CD4-positive, alpha-beta T cell treated with Interleukin-12 subunit alpha and Interleukin-12 subunit beta, for 1 hour (primary cell): ENCODE measurements around the gene RPL18.
"Not testable (repeated sequence)": the region's sequence is repeated elsewhere in the genome, so short reads cannot be mapped to it uniquely, and the experiment has no call there.

ENCODE experiments used
- DNase-seq: peaks from one replicate; pipeline ENCODE4 v3.0.0-alpha.2; 2020

Gene RPL18

DNA sequence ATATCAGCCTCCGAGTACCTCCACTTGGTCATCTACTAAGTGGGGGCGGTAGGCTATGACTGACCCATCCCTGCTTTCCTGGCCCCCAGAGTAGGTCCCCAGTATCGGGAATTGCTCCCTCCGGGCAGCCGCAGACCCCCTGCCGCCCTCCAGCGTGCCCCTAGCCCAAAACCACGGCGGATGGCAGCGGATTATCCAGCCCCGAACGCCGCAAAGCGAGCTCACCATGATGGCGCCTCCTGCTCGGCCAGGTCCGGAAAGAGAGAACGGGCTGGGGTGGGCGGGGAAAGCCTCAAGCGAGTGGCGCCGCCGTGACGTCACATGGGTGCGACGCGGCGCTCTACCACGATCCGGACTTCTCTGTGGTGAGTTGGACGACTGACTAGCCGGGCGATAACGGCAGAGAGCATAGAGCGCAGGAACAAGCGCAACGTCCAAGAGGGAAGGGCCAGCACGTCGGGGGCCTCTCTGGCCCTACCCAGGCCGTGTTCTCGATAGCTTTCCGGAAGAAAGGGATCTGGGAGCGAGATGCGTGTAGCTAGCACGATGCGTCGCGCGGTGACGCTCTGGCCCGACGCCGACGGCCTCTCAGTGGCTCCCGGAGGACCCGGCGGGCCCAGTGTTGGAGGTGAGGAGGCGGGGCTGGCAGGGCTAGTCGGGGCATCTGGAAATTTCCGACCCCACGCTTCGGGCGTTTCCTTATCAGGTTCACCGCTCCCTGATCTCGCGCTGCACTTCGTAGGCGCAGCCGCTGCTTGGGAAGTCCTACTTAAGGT, at the start of gene RPL18, which contains the start of gene SPHK2:
RPL18 (minus strand) TSS at position 263 of the 776 bp plus-strand sequence; CDS start at position 228, 35 bp downstream.
SPHK2 (plus strand) TSS at position 591 of the 776 bp plus-strand sequence. CDS start 1,009 bp downstream, outside the sequence.
- peak; percentile 97 for DNase-seq

GRCh38 chr19:48668761-48669160, 49.8 kb upstream of the RPL18 start:
- no peak for DNase-seq

GRCh38 chr19:48668332-48668731, 49.4 kb upstream of the RPL18 start:
- no peak for DNase-seq

- no peak for DNase-seq
These were observed 46.8 kb upstream of the RPL18 start for GRCh38 chr19:48665786-48666185.

- no peak for DNase-seq
These were observed 45.5 kb upstream of the RPL18 start for GRCh38 chr19:48664476-48664875.

GRCh38 chr19:48663667-48664066, 44.7 kb upstream of the RPL18 start:
- no peak for DNase-seq

- DNase-seq, result no peak
These were observed 42.7 kb upstream of the RPL18 start for GRCh38 chr19:48661711-48662090.

- peak; percentile 90 for DNase-seq
These were observed 42.1 kb upstream of the RPL18 start for GRCh38 chr19:48660852-48661710.

GRCh38 chr19:48659768-48660167, 40.8 kb upstream of the RPL18 start:
- no peak for DNase-seq

GRCh38 chr19:48658483-48658882, 39.5 kb upstream of the RPL18 start:
- no peak for DNase-seq

DNA sequence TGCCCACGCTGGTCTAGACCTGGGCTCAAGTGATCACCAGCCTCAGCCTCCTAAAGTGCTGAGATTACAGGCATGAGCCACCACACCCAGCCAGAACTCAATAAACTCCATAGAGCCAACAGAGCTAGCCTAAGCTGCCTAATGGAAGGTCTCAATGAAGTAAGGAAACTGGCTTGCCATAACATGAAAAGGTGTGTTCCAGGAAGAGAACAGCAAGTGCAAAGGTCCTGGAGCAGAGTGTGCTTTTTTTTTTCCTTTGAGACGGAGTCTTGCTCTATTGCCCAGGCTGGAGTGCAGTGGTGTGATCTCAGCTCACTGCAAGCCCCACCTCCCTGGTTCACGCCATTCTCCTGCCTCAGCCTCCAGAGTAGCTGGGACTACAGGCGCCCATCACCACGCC, 38.9 kb upstream of the RPL18 start:
- DNase-seq, result not testable (repeated sequence)

GRCh38 chr19:48656840-48657474, 38.0 kb upstream of the RPL18 start:
- DNase-seq, result no peak

DNA sequence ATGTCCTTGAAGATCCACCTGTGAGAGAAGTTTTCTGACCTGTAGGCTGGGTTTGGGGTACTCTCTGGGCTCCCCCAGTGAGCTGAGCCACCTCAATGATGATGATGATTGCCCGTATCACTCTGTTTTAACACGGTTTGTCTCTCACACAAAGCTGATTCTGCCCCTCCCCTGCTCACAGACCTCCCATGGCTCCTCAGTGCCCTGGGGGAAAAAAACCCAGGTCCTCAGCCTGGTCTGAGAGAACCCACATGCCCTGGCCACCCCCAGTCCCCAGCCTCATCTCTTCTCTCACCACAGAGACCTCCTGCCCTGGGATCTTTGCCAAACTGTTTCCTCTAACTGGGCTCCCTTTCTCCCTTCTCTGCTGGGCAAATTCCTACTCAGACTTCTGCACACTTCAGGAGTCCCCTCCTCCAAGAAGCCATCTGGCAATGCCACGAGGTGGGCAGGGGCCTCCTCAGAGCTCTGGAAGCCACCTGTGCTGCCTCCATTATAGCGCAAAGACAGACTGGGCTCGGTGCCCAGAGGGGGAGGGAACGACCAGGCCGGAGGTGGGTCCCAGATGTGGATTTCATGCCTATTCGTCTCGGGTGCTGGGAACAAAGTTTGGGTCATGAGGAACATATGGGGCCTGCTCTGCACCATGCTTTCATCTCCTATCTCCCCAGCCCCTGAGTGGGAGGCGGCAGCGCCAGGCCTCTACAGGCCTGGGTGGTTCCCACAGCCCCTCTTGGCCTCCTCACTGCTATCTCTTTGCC, 35.5 kb upstream of the RPL18 start:
- no peak for DNase-seq

DNA sequence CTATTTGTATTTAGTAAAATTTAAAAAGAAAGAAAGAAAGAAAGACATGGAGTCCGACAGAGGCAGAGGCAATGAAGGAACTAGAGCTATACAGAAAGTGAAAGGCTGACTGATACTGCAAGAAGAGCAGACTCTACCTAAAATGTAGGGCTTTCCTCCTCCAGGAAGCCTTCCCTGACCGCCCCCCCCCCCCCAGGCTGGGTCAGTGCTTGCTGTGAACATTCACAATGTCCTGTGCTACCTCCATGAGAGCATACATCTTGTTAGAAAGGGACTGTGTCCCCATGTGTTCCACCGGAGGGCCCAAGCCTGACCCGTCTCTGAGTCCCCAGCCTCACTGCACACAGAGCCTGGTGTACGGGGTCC, 32.7 kb upstream of the RPL18 start:
- DNase-seq, result no peak

- no peak for DNase-seq
These were observed 32.1 kb upstream of the RPL18 start for GRCh38 chr19:48650974-48651682.

GRCh38 chr19:48648134-48648533, 29.2 kb upstream of the RPL18 start:
- no peak for DNase-seq

GRCh38 chr19:48646722-48647216, 27.8 kb upstream of the RPL18 start:
- no peak for DNase-seq

- peak; percentile 95 for DNase-seq
These were observed 27.2 kb upstream of the RPL18 start, which contains the start of gene CA11 for GRCh38 chr19:48646001-48646721. Gene CA11 (minus strand): TSS chr19:48646187. CDS start chr19:48645632, 555 bp downstream.

- no peak for DNase-seq
These were observed 26.6 kb upstream of the RPL18 start for GRCh38 chr19:48645620-48646000.

DNA sequence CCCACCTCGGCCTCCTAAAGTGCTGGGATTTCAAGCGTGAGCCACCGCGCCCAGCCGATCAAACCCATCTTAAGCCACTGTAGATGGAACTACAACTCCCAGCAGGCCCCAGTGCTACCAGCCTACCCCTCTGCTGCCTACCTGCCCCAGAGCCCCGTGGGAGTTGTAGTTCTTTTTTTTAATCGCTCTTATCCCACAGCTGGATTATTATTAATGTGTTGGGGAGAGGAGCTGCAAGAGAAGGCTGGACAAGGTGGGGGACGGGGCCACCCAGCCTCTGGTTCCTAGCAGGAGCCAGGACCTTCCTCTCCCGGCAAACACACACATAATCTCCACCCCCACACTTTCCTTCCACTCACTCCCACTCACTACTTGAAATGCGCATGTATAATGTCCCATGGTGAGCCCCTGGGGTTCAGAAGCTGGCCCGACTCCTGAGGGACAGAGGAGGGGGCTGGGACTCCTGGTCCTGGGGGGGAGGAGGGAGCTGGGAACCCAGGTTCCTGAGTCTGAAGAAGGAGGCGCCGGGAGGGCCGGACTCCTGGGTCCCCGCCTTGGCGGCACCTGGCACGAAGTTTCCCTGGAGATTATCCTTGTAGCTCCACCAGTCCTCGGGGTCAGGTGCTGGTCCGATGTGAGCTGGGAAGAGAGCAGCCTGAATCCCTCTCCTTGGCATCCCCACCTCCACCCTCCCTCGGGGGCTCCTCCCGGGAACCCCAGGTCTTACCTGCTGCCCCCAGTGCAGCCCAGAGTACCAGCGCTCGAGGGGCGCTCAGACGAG, 26.1 kb upstream of the RPL18 start:
- DNase-seq, result peak; percentile 83
